A549 (cell line): ENCODE results near the gene OLIG2.

Experiments used
- CHD4 ChIP-seq: fragments of 200-600 bp; sonication (generic); IDR thresholded peaks from 2 replicates; pipeline ENCODE4 v1.6.1; 2016; ENCODE audit warnings: antibody characterized with exemption, mild to moderate bottlenecking, borderline replicate concordance
- CTCF ChIP-seq: fragments of >200 bp; sonication (Bioruptor Twin); formaldehyde crosslinking; IDR thresholded peaks from 3 replicates; pipeline ENCODE4 v1.5.1; 2016
- HMGXB4 ChIP-seq: fragments of 250-450 bp; sonication (Bioruptor Pico); IDR thresholded peaks from 2 replicates; pipeline ENCODE4 v1.5.0; 2021; ENCODE audit warnings: mild to moderate bottlenecking, moderate library complexity, borderline replicate concordance
- JUNB ChIP-seq: fragments of >200 bp; sonication (Bioruptor Twin); formaldehyde crosslinking; IDR thresholded peaks from 2 replicates; pipeline ENCODE4 v1.6.1; 2016
- MAX ChIP-seq: IDR thresholded peaks from 2 replicates; pipeline ENCODE4 v1.6.1; 2012
- MYC ChIP-seq: IDR thresholded peaks from 2 replicates; pipeline ENCODE4 v1.6.1; 2012; ENCODE audit warnings: mild to moderate bottlenecking, inconsistent platforms, low read length, improper control_type of control experiment, borderline replicate concordance
- NFE2L2 ChIP-seq: fragments of 150-350 bp; conservative IDR thresholded peaks from 2 replicates; pipeline ENCODE4 v1.6.1; 2014; ENCODE audit warnings: low read length
- PHF8 ChIP-seq: fragments of 200-600 bp; sonication (generic); IDR thresholded peaks from 2 replicates; pipeline ENCODE4 v1.6.1; 2016; ENCODE audit warnings: low read depth, mild to moderate bottlenecking, antibody characterized with exemption, moderate library complexity, borderline replicate concordance
- POLR2A ChIP-seq: IDR thresholded peaks from 2 replicates; pipeline ENCODE4 v1.6.1; 2012; ENCODE audit warnings: mild to moderate bottlenecking, low read length
- RAD21 ChIP-seq, 2 experiments: fragments of >200 bp in 1 of 2; sonication (Bioruptor Twin) in 1 of 2; formaldehyde crosslinking in 1 of 2; IDR thresholded peaks in 1 of 2; conservative IDR thresholded peaks in 1 of 2; 2 replicates in 1 of 2; 3 replicates in 1 of 2; pipeline ENCODE4 v1.6.1; 2012 to 2018; ENCODE audit warnings: inconsistent platforms in 1 of 2
- SMC3 ChIP-seq: fragments of >200 bp; sonication (Bioruptor Twin); formaldehyde crosslinking; IDR thresholded peaks from 3 replicates; pipeline ENCODE4 v1.6.1; 2018; ENCODE audit warnings: inconsistent platforms
- TP53 ChIP-seq: fragments of 250-450 bp; sonication (Bioruptor Pico); IDR thresholded peaks from 2 replicates; pipeline ENCODE4 v1.5.0; 2021; ENCODE audit warnings: mild to moderate bottlenecking, moderate library complexity
- TF ChIP-seq, protein P1 (sequence below): fragments of 200-600 bp; sonication (generic); IDR thresholded peaks from 2 replicates; pipeline ENCODE4 v1.6.1; 2016; ENCODE audit warnings: antibody characterized with exemption, mild to moderate bottlenecking, moderate library complexity
- TF ChIP-seq, protein P2 (sequence below): fragments of 150-350 bp; IDR thresholded peaks from 2 replicates; pipeline ENCODE4 v1.6.1; 2014; ENCODE audit warnings: low read depth, mild to moderate bottlenecking, low read length

DNA sequence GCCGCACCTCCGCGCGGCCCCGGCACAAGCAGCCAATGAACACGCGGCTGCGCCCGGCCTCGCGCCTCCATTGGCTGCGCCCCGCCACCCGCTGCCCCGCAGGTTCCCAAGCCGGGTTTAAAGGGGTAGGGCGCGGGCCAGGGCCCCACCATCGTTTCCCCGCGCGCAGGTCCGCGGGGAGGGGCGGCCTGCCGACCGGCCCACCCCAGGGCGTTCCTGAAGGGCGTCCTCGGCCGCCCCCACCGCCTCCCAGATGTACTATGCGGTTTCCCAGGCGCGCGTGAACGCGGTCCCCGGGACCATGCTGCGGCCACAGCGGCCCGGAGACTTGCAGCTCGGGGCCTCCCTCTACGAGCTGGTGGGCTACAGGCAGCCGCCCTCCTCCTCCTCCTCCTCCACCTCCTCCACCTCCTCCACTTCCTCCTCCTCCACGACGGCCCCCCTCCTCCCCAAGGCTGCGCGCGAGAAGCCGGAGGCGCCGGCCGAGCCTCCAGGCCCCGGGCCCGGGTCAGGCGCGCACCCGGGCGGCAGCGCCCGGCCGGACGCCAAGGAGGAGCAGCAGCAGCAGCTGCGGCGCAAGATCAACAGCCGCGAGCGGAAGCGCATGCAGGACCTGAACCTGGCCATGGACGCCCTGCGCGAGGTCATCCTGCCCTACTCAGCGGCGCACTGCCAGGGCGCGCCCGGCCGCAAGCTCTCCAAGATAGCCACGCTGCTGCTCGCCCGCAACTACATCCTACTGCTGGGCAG lies 44.4 kb downstream of the OLIG2 start, which contains the start of gene OLIG1:
- no peak for TF ChIP-seq SMC3
- no peak for TF ChIP-seq CTCF
- TF ChIP-seq MYC, result no peak
- TF ChIP-seq POLR2A, result no peak
- no peak for TF ChIP-seq CHD4
- no peak for TF ChIP-seq PHF8
- TF ChIP-seq, protein P1, sequence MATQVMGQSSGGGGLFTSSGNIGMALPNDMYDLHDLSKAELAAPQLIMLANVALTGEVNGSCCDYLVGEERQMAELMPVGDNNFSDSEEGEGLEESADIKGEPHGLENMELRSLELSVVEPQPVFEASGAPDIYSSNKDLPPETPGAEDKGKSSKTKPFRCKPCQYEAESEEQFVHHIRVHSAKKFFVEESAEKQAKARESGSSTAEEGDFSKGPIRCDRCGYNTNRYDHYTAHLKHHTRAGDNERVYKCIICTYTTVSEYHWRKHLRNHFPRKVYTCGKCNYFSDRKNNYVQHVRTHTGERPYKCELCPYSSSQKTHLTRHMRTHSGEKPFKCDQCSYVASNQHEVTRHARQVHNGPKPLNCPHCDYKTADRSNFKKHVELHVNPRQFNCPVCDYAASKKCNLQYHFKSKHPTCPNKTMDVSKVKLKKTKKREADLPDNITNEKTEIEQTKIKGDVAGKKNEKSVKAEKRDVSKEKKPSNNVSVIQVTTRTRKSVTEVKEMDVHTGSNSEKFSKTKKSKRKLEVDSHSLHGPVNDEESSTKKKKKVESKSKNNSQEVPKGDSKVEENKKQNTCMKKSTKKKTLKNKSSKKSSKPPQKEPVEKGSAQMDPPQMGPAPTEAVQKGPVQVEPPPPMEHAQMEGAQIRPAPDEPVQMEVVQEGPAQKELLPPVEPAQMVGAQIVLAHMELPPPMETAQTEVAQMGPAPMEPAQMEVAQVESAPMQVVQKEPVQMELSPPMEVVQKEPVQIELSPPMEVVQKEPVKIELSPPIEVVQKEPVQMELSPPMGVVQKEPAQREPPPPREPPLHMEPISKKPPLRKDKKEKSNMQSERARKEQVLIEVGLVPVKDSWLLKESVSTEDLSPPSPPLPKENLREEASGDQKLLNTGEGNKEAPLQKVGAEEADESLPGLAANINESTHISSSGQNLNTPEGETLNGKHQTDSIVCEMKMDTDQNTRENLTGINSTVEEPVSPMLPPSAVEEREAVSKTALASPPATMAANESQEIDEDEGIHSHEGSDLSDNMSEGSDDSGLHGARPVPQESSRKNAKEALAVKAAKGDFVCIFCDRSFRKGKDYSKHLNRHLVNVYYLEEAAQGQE, result no peak
- no peak for TF ChIP-seq RAD21 (conservative IDR thresholded peaks at IDR 0.05 in 1 of 2, IDR thresholded peaks at IDR 0.05 in 1 of 2)
- TF ChIP-seq, protein P2, sequence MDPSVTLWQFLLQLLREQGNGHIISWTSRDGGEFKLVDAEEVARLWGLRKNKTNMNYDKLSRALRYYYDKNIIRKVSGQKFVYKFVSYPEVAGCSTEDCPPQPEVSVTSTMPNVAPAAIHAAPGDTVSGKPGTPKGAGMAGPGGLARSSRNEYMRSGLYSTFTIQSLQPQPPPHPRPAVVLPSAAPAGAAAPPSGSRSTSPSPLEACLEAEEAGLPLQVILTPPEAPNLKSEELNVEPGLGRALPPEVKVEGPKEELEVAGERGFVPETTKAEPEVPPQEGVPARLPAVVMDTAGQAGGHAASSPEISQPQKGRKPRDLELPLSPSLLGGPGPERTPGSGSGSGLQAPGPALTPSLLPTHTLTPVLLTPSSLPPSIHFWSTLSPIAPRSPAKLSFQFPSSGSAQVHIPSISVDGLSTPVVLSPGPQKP, result no peak
- TF ChIP-seq MAX, result no peak
- TF ChIP-seq HMGXB4 (CRISPR knock-in tag), result no peak
- TF ChIP-seq TP53, result no peak
- TF ChIP-seq NFE2L2, result no peak
- TF ChIP-seq JUNB, result no peak
